AG09319 (cell line): ENCODE measurements around the gene MICAL2.

Source experiments
- DNase-seq: peaks from one replicate; pipeline ENCODE4 v3.0.0-alpha.2; 2010; ENCODE audit warnings: low read depth; ENCODE audit errors: extremely low read depth
- TF ChIP-seq, protein P1 (sequence below): IDR thresholded peaks from 2 replicates; pipeline ENCODE4 v1.5.1; 2011; ENCODE audit warnings: low read depth, mild to moderate bottlenecking, inconsistent platforms, low read length, moderate library complexity

Gene MICAL2

DNA sequence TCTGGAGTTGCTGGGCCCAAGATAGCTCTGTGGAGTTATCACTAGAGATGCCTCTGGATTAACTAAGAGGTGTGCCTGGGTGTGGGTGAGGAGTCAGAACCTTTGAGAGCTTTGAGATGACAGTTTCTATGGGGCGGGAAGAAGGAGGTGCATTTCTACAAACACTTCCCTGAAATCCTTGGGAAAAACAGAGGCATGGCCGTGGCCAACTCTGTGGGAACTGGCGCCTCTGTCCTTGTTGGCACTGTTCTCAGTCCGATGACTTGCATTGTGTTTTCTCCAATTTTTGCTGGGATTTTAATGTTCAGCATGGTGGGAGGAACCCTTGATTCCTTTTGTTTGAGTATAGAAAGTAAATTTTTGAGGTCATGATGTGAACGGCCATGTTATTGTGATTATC, 151.2 kb downstream of the MICAL2 start:
- no peak for DNase-seq
- TF ChIP-seq, protein P1, sequence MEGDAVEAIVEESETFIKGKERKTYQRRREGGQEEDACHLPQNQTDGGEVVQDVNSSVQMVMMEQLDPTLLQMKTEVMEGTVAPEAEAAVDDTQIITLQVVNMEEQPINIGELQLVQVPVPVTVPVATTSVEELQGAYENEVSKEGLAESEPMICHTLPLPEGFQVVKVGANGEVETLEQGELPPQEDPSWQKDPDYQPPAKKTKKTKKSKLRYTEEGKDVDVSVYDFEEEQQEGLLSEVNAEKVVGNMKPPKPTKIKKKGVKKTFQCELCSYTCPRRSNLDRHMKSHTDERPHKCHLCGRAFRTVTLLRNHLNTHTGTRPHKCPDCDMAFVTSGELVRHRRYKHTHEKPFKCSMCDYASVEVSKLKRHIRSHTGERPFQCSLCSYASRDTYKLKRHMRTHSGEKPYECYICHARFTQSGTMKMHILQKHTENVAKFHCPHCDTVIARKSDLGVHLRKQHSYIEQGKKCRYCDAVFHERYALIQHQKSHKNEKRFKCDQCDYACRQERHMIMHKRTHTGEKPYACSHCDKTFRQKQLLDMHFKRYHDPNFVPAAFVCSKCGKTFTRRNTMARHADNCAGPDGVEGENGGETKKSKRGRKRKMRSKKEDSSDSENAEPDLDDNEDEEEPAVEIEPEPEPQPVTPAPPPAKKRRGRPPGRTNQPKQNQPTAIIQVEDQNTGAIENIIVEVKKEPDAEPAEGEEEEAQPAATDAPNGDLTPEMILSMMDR = no peak

DNA sequence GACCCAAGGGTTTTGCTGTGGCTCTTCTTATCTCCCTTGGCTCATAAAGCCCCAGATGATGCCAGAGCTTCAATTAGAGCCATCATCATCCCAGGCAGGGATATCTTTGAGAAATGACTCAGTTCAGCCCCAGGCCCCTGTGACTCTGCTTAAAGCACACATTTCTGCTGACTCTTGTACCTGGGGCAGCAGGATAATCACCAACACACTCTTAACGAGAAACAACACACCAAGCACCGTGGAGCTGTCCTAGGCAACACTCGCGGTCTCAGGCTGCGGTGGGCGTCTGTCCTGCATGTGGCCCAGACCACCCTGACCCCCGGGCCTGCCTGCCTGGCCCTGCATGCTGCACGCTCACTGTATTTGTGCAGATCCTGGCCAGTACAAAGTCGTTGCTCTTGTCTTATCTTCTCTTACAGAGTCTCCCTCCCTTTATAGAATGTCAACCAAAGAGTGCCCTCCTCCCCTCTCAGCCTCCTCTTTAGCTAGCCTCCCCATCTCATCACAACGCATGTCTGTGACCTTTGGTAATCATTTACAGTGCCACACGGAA, 152.8 kb downstream of the MICAL2 start:
- DNase-seq = no peak

DNA sequence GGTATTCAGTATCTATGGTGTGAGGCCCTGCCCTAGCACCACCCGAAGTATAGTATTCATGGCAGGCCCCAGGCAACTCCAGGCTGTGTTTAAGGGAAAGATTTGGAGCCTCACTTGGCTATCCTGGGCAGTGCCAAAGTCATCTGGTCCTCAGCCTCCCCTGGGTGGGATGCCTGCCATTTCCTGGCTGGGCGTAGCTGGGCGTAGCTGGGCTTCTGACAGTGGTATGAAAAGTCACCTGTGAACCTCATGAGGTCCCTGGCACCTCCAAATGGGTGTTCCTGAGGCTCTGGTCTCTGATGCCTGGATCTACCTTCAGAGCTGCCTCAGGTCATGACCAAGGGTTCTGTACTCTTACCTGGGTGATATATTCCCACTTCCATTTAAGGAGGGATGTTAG, 154.0 kb downstream of the MICAL2 start:
- no peak for DNase-seq
- TF ChIP-seq, protein P1 = no peak

More for the DNA sequence above, 152.8 kb downstream of the MICAL2 start:
- TF ChIP-seq, protein P1 = no peak

DNA sequence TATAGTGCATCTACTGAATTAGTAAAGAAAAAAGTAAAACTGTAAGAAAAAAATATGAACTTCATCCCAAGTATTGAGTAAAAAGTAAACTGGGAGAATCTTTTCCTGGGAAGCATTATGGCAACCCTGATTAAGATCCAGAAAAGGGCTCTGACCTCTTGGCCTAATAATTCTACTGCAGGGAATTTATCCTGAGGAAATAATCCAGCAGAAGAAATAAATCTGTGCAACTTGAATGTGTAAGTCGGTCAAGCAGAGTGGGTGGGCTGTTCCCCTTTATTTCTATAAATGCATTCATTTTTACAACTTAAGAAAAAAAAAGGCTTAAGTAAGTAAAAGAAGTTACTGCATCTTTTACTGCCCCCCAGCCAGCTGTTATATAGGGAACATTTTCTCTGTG, 155.7 kb downstream of the MICAL2 start:
- no peak for DNase-seq
- TF ChIP-seq, protein P1 = no peak

DNA sequence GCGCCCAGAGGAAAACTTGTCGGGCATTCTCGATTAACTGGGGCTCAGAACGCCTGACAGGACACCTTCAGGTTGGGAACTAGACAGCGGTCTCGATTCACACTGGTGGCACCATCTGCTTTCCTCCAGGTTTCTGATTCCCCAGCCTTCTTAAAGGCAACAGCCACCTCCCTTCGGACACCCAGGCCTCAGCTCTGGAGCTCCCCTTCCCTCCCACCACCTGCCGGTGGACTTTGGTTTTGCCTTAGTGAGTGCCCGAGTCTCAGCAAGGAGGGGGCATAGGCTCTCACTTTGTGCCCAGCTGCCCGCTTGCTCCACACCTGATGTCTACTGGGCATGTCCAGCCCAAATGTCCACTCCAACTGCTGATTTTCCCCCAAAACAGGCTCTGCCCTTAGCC, 156.6 kb downstream of the MICAL2 start:
- TF ChIP-seq, protein P1 = no peak
- DNase-seq = no peak

DNA sequence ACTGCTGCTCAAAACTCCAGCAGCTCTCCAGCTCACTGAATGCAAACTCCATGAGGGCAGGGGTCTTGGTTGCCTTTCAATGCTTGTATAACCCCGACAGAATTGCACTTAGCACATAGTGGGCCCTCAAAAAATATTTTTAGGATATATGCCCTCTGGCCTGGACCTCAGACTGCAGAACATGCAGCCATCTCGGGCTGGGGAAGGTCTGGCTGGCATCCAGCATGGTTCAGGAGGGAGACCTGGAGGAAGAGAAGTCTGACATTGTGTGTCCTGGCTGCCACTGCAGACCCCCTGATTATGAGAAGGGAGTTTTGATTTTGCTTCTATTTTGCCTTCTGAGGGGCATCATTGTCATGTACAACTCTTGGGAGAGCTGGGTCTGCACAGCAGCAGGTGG, 157.5 kb downstream of the MICAL2 start:
- TF ChIP-seq, protein P1 = no peak
- DNase-seq = no peak

DNA sequence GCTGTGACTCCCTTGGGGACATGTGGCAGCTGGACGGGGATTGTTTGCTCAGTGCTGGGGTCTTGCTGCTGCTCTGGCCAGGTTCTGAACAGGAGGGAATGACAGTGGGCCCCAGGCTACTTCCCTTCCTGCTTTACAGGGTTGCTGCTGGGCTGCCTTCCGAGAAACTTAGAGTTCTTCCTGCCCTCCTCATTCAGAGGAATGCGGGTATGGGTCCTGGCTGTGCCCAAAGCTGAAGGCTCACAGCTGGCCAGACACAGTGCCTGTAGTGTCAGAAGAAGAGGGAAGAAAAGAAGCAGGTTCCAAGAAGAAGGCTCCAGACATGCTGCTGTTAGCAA, 158.7 kb downstream of the MICAL2 start:
- DNase-seq = no peak
- TF ChIP-seq, protein P1 = no peak
